ENCODE measurements around the gene EDNRB. TPM values are rescaled to one million over a fixed set of nuclear protein-coding genes. Genes with fewer than 3 reads are reported as not detected.

The EDNRB gene
- total RNA-seq, 1 donor: 0.21 TPM

GRCh38 chr13:77908531-77908930 lies 10.1 kb downstream of the EDNRB start:
- no peaks in the 10 kb centered on the region for H3K27me3 ChIP-seq (ENCODE audit: insufficient read depth, low read length)
- H3K9me3 ChIP-seq (ENCODE audit: low read depth, low read length): no peaks in the 10 kb centered on the region
- no peak overlapping the region for H3K4me3 ChIP-seq (ENCODE audit: low read length)
- H3K4me1 ChIP-seq (ENCODE audit: insufficient read depth, low read length): no peaks in the 10 kb centered on the region

- H3K4me3 ChIP-seq (ENCODE audit: low read length): no peak overlapping the region
- H3K9me3 ChIP-seq (ENCODE audit: low read depth, low read length): no peaks in the 10 kb centered on the region
- H3K27me3 ChIP-seq (ENCODE audit: insufficient read depth, low read length): no peaks in the 10 kb centered on the region
- H3K4me1 ChIP-seq (ENCODE audit: insufficient read depth, low read length): no peaks in the 10 kb centered on the region
Observed at GRCh38 chr13:77907666-77908341, 10.8 kb downstream of the EDNRB start.

GRCh38 chr13:77904031-77904430 lies 14.6 kb downstream of the EDNRB start:
- Histone ChIP-seq H3K9me3 (ENCODE audit: low read depth, low read length) (no peaks in the 10 kb centered on the region), H3K4me1 (ENCODE audit: insufficient read depth, low read length) (no peaks in the 10 kb centered on the region), H3K4me3 (ENCODE audit: low read length) (no peak overlapping the region), H3K27me3 (ENCODE audit: insufficient read depth, low read length) (no peaks in the 10 kb centered on the region)

- Histone ChIP-seq H3K27me3 (ENCODE audit: insufficient read depth, low read length) (no peaks in the 10 kb centered on the region), H3K9me3 (ENCODE audit: low read depth, low read length) (no peaks in the 10 kb centered on the region), H3K4me3 (ENCODE audit: low read length) (no peak overlapping the region), H3K4me1 (ENCODE audit: insufficient read depth, low read length) (no peaks in the 10 kb centered on the region)
Observed at GRCh38 chr13:77903435-77903834, 15.2 kb downstream of the EDNRB start.

GRCh38 chr13:77902319-77902963 lies 16.2 kb downstream of the EDNRB start:
- Histone ChIP-seq H3K4me1 (ENCODE audit: insufficient read depth, low read length) (no peaks in the 10 kb centered on the region), H3K9me3 (ENCODE audit: low read depth, low read length) (no peaks in the 10 kb centered on the region), H3K4me3 (ENCODE audit: low read length) (no peak overlapping the region), H3K27me3 (ENCODE audit: insufficient read depth, low read length) (no peaks in the 10 kb centered on the region)

- Histone ChIP-seq H3K9me3 (ENCODE audit: low read depth, low read length) (no peaks in the 10 kb centered on the region), H3K27me3 (ENCODE audit: insufficient read depth, low read length) (no peaks in the 10 kb centered on the region), H3K4me3 (ENCODE audit: low read length) (no peak overlapping the region)
Observed at GRCh38 chr13:77898097-77898496, 20.5 kb downstream of the EDNRB start.

GRCh38 chr13:77896977-77897376 lies 21.7 kb downstream of the EDNRB start:
- Histone ChIP-seq H3K4me3 (ENCODE audit: low read length) (no peak overlapping the region), H3K27me3 (ENCODE audit: insufficient read depth, low read length) (no peaks in the 10 kb centered on the region), H3K4me1 (ENCODE audit: insufficient read depth, low read length) (no peaks in the 10 kb centered on the region), H3K9me3 (ENCODE audit: low read depth, low read length) (no peaks in the 10 kb centered on the region)

More at GRCh38 chr13:77898097-77898496, 20.5 kb downstream of the EDNRB start:
- no peaks in the 10 kb centered on the region for H3K4me1 ChIP-seq (ENCODE audit: insufficient read depth, low read length)

GRCh38 chr13:77896536-77896935 lies 22.1 kb downstream of the EDNRB start:
- Histone ChIP-seq H3K4me3 (ENCODE audit: low read length) (no peak overlapping the region), H3K9me3 (ENCODE audit: low read depth, low read length) (no peaks in the 10 kb centered on the region), H3K4me1 (ENCODE audit: insufficient read depth, low read length) (no peaks in the 10 kb centered on the region), H3K27me3 (ENCODE audit: insufficient read depth, low read length) (no peaks in the 10 kb centered on the region)

GRCh38 chr13:77894743-77895142 lies 23.9 kb downstream of the EDNRB start:
- H3K4me3 ChIP-seq (ENCODE audit: low read length): no peak overlapping the region

GRCh38 chr13:77893066-77893465 lies 25.6 kb downstream of the EDNRB start:
- Histone ChIP-seq H3K4me1 (ENCODE audit: insufficient read depth, low read length) (no peaks in the 10 kb centered on the region), H3K4me3 (ENCODE audit: low read length) (no peak overlapping the region), H3K27me3 (ENCODE audit: insufficient read depth, low read length) (no peaks in the 10 kb centered on the region), H3K9me3 (ENCODE audit: low read depth, low read length) (no peaks in the 10 kb centered on the region)

More at GRCh38 chr13:77894743-77895142, 23.9 kb downstream of the EDNRB start:
- Histone ChIP-seq H3K9me3 (ENCODE audit: low read depth, low read length) (no peaks in the 10 kb centered on the region), H3K4me1 (ENCODE audit: insufficient read depth, low read length) (no peaks in the 10 kb centered on the region), H3K27me3 (ENCODE audit: insufficient read depth, low read length) (no peaks in the 10 kb centered on the region)

GRCh38 chr13:77892491-77892890 lies 26.1 kb downstream of the EDNRB start:
- Histone ChIP-seq H3K4me1 (ENCODE audit: insufficient read depth, low read length) (no peaks in the 10 kb centered on the region), H3K27me3 (ENCODE audit: insufficient read depth, low read length) (no peaks in the 10 kb centered on the region), H3K9me3 (ENCODE audit: low read depth, low read length) (no peaks in the 10 kb centered on the region), H3K4me3 (ENCODE audit: low read length) (no peak overlapping the region)

GRCh38 chr13:77891486-77891885 lies 27.1 kb downstream of the EDNRB start:
- Histone ChIP-seq H3K27me3 (ENCODE audit: insufficient read depth, low read length) (no peaks in the 10 kb centered on the region), H3K4me3 (ENCODE audit: low read length) (no peak overlapping the region), H3K4me1 (ENCODE audit: insufficient read depth, low read length) (no peaks in the 10 kb centered on the region), H3K9me3 (ENCODE audit: low read depth, low read length) (no peaks in the 10 kb centered on the region)

- H3K27me3 ChIP-seq (ENCODE audit: insufficient read depth, low read length): no peaks in the 10 kb centered on the region
- no peak overlapping the region for H3K4me3 ChIP-seq (ENCODE audit: low read length)
- no peaks in the 10 kb centered on the region for H3K4me1 ChIP-seq (ENCODE audit: insufficient read depth, low read length)
- no peaks in the 10 kb centered on the region for H3K9me3 ChIP-seq (ENCODE audit: low read depth, low read length)
Observed at GRCh38 chr13:77891041-77891440, 27.6 kb downstream of the EDNRB start.

- H3K9me3 ChIP-seq (ENCODE audit: low read depth, low read length): no peaks in the 10 kb centered on the region
- no peaks in the 10 kb centered on the region for H3K27me3 ChIP-seq (ENCODE audit: insufficient read depth, low read length)
- H3K4me3 ChIP-seq (ENCODE audit: low read length): no peak overlapping the region
- no peaks in the 10 kb centered on the region for H3K4me1 ChIP-seq (ENCODE audit: insufficient read depth, low read length)
Observed at GRCh38 chr13:77883328-77883727, 35.3 kb downstream of the EDNRB start.

- Histone ChIP-seq H3K27me3 (ENCODE audit: insufficient read depth, low read length) (no peaks in the 10 kb centered on the region), H3K4me3 (ENCODE audit: low read length) (no peak overlapping the region), H3K4me1 (ENCODE audit: insufficient read depth, low read length) (no peaks in the 10 kb centered on the region), H3K9me3 (ENCODE audit: low read depth, low read length) (no peaks in the 10 kb centered on the region)
Observed at GRCh38 chr13:77878190-77878589, 40.4 kb downstream of the EDNRB start.

GRCh38 chr13:77876176-77876575 lies 42.5 kb downstream of the EDNRB start:
- Histone ChIP-seq H3K4me3 (ENCODE audit: low read length) (no peak overlapping the region), H3K27me3 (ENCODE audit: insufficient read depth, low read length) (no peaks in the 10 kb centered on the region), H3K9me3 (ENCODE audit: low read depth, low read length) (no peaks in the 10 kb centered on the region), H3K4me1 (ENCODE audit: insufficient read depth, low read length) (no peaks in the 10 kb centered on the region)
